SU-DHL-6 (cell line): ENCODE measurements around the gene THSD7A.

Experiments
- CTCF ChIP-seq: fragments of 200-600 bp; sonication (generic); IDR thresholded peaks from one replicate; pipeline ENCODE4 v1.5.1; 2017; ENCODE audit warnings: antibody characterized with exemption, mild to moderate bottlenecking, low read length, moderate library complexity; ENCODE audit not compliant: insufficient read depth, poor library complexity, severe bottlenecking
- EZH2phosphoT487 ChIP-seq: fragments of 200-600 bp; sonication (generic), shearing (Covaris generic); conservative IDR thresholded peaks from 2 replicates; pipeline ENCODE4 v1.6.1; 2018; ENCODE audit warnings: mild to moderate bottlenecking, antibody characterized with exemption, low read length, moderate library complexity, mixed read lengths

GRCh38 chr7:11552676-11553296 lies 279.2 kb downstream of the THSD7A start:
- TF ChIP-seq CTCF: no peak
- no peak for TF ChIP-seq EZH2phosphoT487
